HCT116 (cell line): ENCODE measurements around the gene SLC25A21. TPM values are rescaled to one million over a fixed set of nuclear protein-coding genes. Genes with fewer than 3 reads are reported as not detected.

ENCODE experiments used
- ATAC-seq: fragments of 200-7000 bp; cut with Tn5 transposase; 2 replicates; pipeline ENCODE4 v1.9.1; 2020; ENCODE audit warnings: mild to moderate bottlenecking, moderate library complexity
- BruUV-seq: library from RNA; stranded (reverse); fragments of 400-500 nt; replicated peaks from 2 replicates; lab custom pipeline; 2021; lab: Mats Ljungman, UMichigan
- CTCF ChIA-PET: fragments of 300-600 bp; sonication (Branson Sonifier 250); formaldehyde crosslinking; loops from one replicate; lab custom pipeline; 2021; ENCODE audit warnings: antibody characterized with exemption; lab: Charles Lee
- POLR2A ChIA-PET: fragments of 300-600, 350-600 bp; sonication (Branson Sonifier 250); formaldehyde crosslinking; loops from one replicate; lab custom pipeline; 2021; ENCODE audit warnings: antibody characterized with exemption; lab: Charles Lee
- RAD21 ChIA-PET, 2 experiments: fragments of 300-600 bp; sonication (Branson Sonifier 250); formaldehyde crosslinking; loops; one replicate each; lab custom pipeline; 2023; ENCODE audit warnings: low total read pairs in 2 of 2; ENCODE audit not compliant: uncharacterized antibody in 2 of 2, unreplicated experiment in 2 of 2, low non-redundant PET in 1 of 2; lab: Charles Lee
- DNase-seq: peaks from one replicate; pipeline ENCODE4 v3.0.0-alpha.2; 2010; ENCODE audit warnings: low read depth, low spot score
- H2AFZ ChIP-seq: fragments of 200-600 bp; shearing (Covaris generic), sonication (generic); 2 replicates; pipeline ENCODE4 v1.6.1; 2017; ENCODE audit warnings: low read depth, mixed run types, mixed read lengths, antibody characterized with exemption, low read length; ENCODE audit not compliant: poor library complexity, severe bottlenecking
- H3K27ac ChIP-seq: 2 replicates; pipeline ENCODE4 v1.5.1; 2012; ENCODE audit warnings: low read depth, low read length
- H3K27me3 ChIP-seq: fragments of 200-600 bp; sonication (generic); 2 replicates; pipeline ENCODE4 v1.6.1; 2016; ENCODE audit warnings: mixed run types, low read length, mixed read lengths; ENCODE audit not compliant: insufficient read depth
- H3K36me3 ChIP-seq, 2 experiments: fragments of 200-500 bp in 1 of 2; fragments of 200-600 bp in 1 of 2; sonication (Bioruptor generic) in 1 of 2; sonication (generic) in 1 of 2; 2 replicates each; pipeline versions ENCODE4 v1.5.1 to v1.6.1; 2014 to 2016; ENCODE audit warnings: low read length in 2 of 2, inconsistent platforms in 1 of 2, mixed read lengths in 1 of 2, mixed run types in 1 of 2; ENCODE audit not compliant: insufficient read depth in 2 of 2, control insufficient read depth in 1 of 2
- H3K4me1 ChIP-seq, 2 experiments: fragments of 200-600 bp in 1 of 2; sonication (generic) in 1 of 2; 2 replicates each; pipeline versions ENCODE4 v1.5.1 to v1.6.1; 2012 to 2017; ENCODE audit warnings: low read length in 2 of 2, inconsistent platforms in 1 of 2, mild to moderate bottlenecking in 1 of 2, mixed read lengths in 1 of 2, mixed run types in 1 of 2, moderate library complexity in 1 of 2; ENCODE audit not compliant: insufficient read depth in 2 of 2, control insufficient read depth in 1 of 2
- H3K4me2 ChIP-seq: fragments of 200-600 bp; sonication (generic); 2 replicates; pipeline ENCODE4 v1.6.1; 2017; ENCODE audit warnings: mixed run types, low read length, mixed read lengths
- H3K4me3 ChIP-seq, 2 experiments: fragments of 200-600 bp in 1 of 2; sonication (generic) in 1 of 2; replicated peaks in 1 of 2; 2 replicates each; pipeline ENCODE4 v1.5.1; 2011 to 2016; ENCODE audit warnings: low read length in 2 of 2, control low read depth in 1 of 2, low read depth in 1 of 2, mild to moderate bottlenecking in 1 of 2, mixed read lengths in 1 of 2, mixed run types in 1 of 2
- H3K79me2 ChIP-seq: fragments of 200-600 bp; sonication (generic); 2 replicates; pipeline ENCODE4 v1.6.1; 2017; ENCODE audit warnings: mild to moderate bottlenecking, mixed run types, low read length, moderate library complexity, mixed read lengths; ENCODE audit not compliant: insufficient read depth
- H3K9ac ChIP-seq: fragments of 200-600 bp; sonication (generic); 2 replicates; pipeline ENCODE4 v1.6.1; 2016; ENCODE audit warnings: low read length, mixed read lengths
- H3K9me2 ChIP-seq: fragments of 200-600 bp; sonication (generic), shearing (Covaris generic); 2 replicates; pipeline ENCODE4 v1.6.1; 2017; ENCODE audit warnings: mixed run types, mild to moderate bottlenecking, moderate library complexity; ENCODE audit not compliant: insufficient read depth
- H3K9me3 ChIP-seq, 2 experiments: fragments of 200-500 bp in 1 of 2; fragments of 200-600 bp in 1 of 2; sonication (Bioruptor generic) in 1 of 2; sonication (generic) in 1 of 2; 2 replicates each; pipeline ENCODE4 v1.6.1; 2014 to 2017; ENCODE audit warnings: low read length in 2 of 2, mixed read lengths in 2 of 2, inconsistent platforms in 1 of 2, low read depth in 1 of 2, mild to moderate bottlenecking in 1 of 2, mixed run types in 1 of 2, moderate library complexity in 1 of 2; ENCODE audit not compliant: control insufficient read depth in 1 of 2, insufficient read depth in 1 of 2
- H4K20me1 ChIP-seq: fragments of 200-600 bp; sonication (generic), shearing (Covaris generic); 2 replicates; pipeline ENCODE4 v1.6.1; 2017; ENCODE audit warnings: mixed run types, mild to moderate bottlenecking, moderate library complexity; ENCODE audit not compliant: insufficient read depth
- CTCF ChIP-seq, 3 experiments: fragments of 200-600 bp in 1 of 3; sonication (generic) in 1 of 3; IDR thresholded peaks in 2 of 3; conservative IDR thresholded peaks in 1 of 3; 2 replicates each; pipeline ENCODE4 v1.5.1; 2012 to 2017; ENCODE audit warnings: low read depth in 2 of 3, low read length in 2 of 3, antibody characterized with exemption in 1 of 3, borderline replicate concordance in 1 of 3, control low read depth in 1 of 3, mild to moderate bottlenecking in 1 of 3, mixed read lengths in 1 of 3, mixed run types in 1 of 3, moderate library complexity in 1 of 3; ENCODE audit not compliant: insufficient read depth in 1 of 3
- ELF1 ChIP-seq: IDR thresholded peaks from 2 replicates; pipeline ENCODE4 v1.6.1; 2012; ENCODE audit warnings: low read depth, borderline replicate concordance
- EZH2 ChIP-seq: fragments of 200-600 bp; sonication (generic); IDR thresholded peaks from 2 replicates; pipeline ENCODE4 v1.6.1; 2017; ENCODE audit warnings: antibody characterized with exemption, mixed run types
- EZH2phosphoT487 ChIP-seq: fragments of 200-600 bp; IDR thresholded peaks from 2 replicates; pipeline ENCODE4 v1.6.1; 2018; ENCODE audit warnings: antibody characterized with exemption, borderline replicate concordance
- FOSL1 ChIP-seq: IDR thresholded peaks from 2 replicates; pipeline ENCODE4 v1.6.1; 2012; ENCODE audit warnings: low read depth
- MAX ChIP-seq: IDR thresholded peaks from 2 replicates; pipeline ENCODE4 v1.6.1; 2012
- POLR2A ChIP-seq: IDR thresholded peaks from 2 replicates; pipeline ENCODE4 v1.7.0; 2011; ENCODE audit warnings: borderline replicate concordance; ENCODE audit not compliant: insufficient read depth, insufficient read length; ENCODE audit errors: extremely low read depth
- RAD21 ChIP-seq: IDR thresholded peaks from 2 replicates; pipeline ENCODE4 v1.6.1; 2012; ENCODE audit warnings: low read depth, mild to moderate bottlenecking
- SIN3A ChIP-seq: IDR thresholded peaks from 2 replicates; pipeline ENCODE4 v1.6.1; 2012; ENCODE audit warnings: low read depth
- TCF7L2 ChIP-seq: IDR thresholded peaks from 2 replicates; pipeline ENCODE4 v1.7.0; 2011; ENCODE audit warnings: borderline replicate concordance, inconsistent platforms; ENCODE audit not compliant: insufficient read depth, insufficient read length; ENCODE audit errors: extremely low read depth
- ZFX ChIP-seq: fragments of 450-650 bp; IDR thresholded peaks from 2 replicates; pipeline ENCODE4 v1.6.1; 2017
- ZNF274 ChIP-seq: fragments of 200-500 bp; sonication (Bioruptor generic); IDR thresholded peaks from 2 replicates; pipeline ENCODE4 v1.6.1; 2014; ENCODE audit warnings: mild to moderate bottlenecking, low read depth, low read length, inconsistent platforms
- intact Hi-C: fragments of 100-400 bp; cut with micrococcal nuclease; formaldehyde crosslinking; loops from 2 replicates; pipeline ENCODE4 v1.10.0; 2022
- total RNA-seq: library from RNA; stranded (reverse); gene quantifications from one replicate; pipeline ENCODE4 v1.2.1, GENCODE V29; 2021; ENCODE audit not compliant: unreplicated experiment
- TF ChIP-seq, protein P1 (sequence below): IDR thresholded peaks from 2 replicates; pipeline ENCODE4 v1.6.1; 2012

SLC25A21 gene
- total RNA-seq, 1 experiment from 2014 or later: 3.5 TPM

DNA sequence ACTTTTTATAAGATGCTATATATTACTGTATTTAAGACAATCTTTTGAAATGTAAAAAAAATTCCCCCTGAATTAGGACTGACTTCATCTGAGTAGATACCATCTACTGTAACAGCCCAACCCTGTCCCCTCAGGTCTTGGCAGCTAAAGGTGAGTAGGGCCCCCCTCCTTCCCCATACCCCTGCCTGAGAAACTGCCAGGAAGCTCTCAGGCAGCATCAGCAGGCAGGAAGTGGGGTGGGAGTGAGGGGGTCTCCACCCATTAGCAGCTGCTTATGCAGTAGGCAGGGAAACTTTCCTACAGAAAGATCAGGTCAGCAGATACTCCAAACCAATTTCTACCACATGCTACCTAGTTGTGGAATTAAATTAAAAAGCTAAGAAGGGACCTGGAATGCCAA is 448.2 kb downstream of the SLC25A21 start:
- Histone ChIP-seq H4K20me1 (no peaks in the 10 kb centered on the region), H3K9ac (no peak overlapping the region), H3K27me3 (no peaks in the 10 kb centered on the region), H3K9me3 (no peaks in the 10 kb centered on the region), H2AFZ (no peak overlapping the region), H3K4me3 (no peak overlapping the region), H3K36me3 (no peaks in the 10 kb centered on the region), H3K79me2 (no peaks in the 10 kb centered on the region), H3K9me2 (no peaks in the 10 kb centered on the region), H3K4me2 (no peak overlapping the region), H3K4me1 (no peaks in the 10 kb centered on the region), H3K27ac (no peak overlapping the region)
- ATAC-seq (no peak), DNase-seq (no peak)
- ChIA-PET RAD21 (no interaction called here), CTCF (interaction anchor here (3.4 kb wide), 1 partner anchor 23 kb away, joined by 8 read pairs; no protein-coding TSS in a partner anchor), POLR2A (no interaction called here)
- no peak for TF ChIP-seq ELF1
- intact Hi-C loops: no loop called here
- BruUV-seq: no TSS peak

- ATAC-seq: no peak
- Histone ChIP-seq H3K36me3 (no peaks in the 10 kb centered on the region), H3K4me2 (no peak overlapping the region), H3K79me2 (no peaks in the 10 kb centered on the region), H3K9me2 (no peaks in the 10 kb centered on the region), H3K4me3 (no peak overlapping the region), H2AFZ (no peak overlapping the region), H3K9ac (no peak overlapping the region), H3K27me3 (no peaks in the 10 kb centered on the region), H4K20me1 (no peaks in the 10 kb centered on the region), H3K9me3 (no peaks in the 10 kb centered on the region), H3K4me1 (no peaks in the 10 kb centered on the region), H3K27ac (no peak overlapping the region)
- no TSS peak for BruUV-seq
- TF ChIP-seq ZNF274 (no peak), CTCF (IDR thresholded peaks at IDR 0.05 in 2 of 3, conservative IDR thresholded peaks at IDR 0.05 in 1 of 3; ENCODE audit: borderline replicate concordance in 1 of 3, insufficient read depth in 1 of 3, low read depth in 2 of 3, low read length in 2 of 3) (no peak), POLR2A (no peak), MAX (no peak), FOSL1 (no peak), EZH2 (no peak), SIN3A (no peak), ZFX (no peak), EZH2phosphoT487 (no peak), RAD21 (no peak), TCF7L2 (no peak)
- TF ChIP-seq, protein P1, sequence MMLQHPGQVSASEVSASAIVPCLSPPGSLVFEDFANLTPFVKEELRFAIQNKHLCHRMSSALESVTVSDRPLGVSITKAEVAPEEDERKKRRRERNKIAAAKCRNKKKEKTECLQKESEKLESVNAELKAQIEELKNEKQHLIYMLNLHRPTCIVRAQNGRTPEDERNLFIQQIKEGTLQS: no peak
- RAD21 ChIA-PET: no interaction called here
- intact Hi-C loops: no loop called here
- POLR2A ChIA-PET: no interaction called here
- no peak for DNase-seq
- CTCF ChIA-PET: interaction anchor here (3.4 kb wide), 1 partner anchor 24 kb away, joined by 8 read pairs; no protein-coding TSS in a partner anchor
Observed at GRCh38 chr14:36723530-36723929, 448.9 kb downstream of the SLC25A21 start.
